OCI-LY7 (cell line): Measurements from ENCODE around the gene VPS50. TPM values are rescaled to one million over a fixed set of nuclear protein-coding genes. Genes with fewer than 3 reads are reported as not detected.

Experiments used
- BruUV-seq: library from RNA; stranded (reverse); fragments of 400-500 nt; replicated peaks from 2 replicates; lab custom pipeline; 2021; lab: Mats Ljungman, UMichigan
- CTCF ChIA-PET: fragments of 300-600 bp; sonication (Branson Sonifier 250); formaldehyde crosslinking; loops from one replicate; lab custom pipeline; 2022; ENCODE audit warnings: antibody characterized with exemption; ENCODE audit not compliant: unreplicated experiment; lab: Charles Lee
- POLR2A ChIA-PET: fragments of 300-600 bp; sonication (Branson Sonifier 250); formaldehyde crosslinking; loops from one replicate; lab custom pipeline; 2022; ENCODE audit warnings: antibody characterized with exemption; lab: Charles Lee
- DNase-seq: peaks from one replicate; pipeline ENCODE4 v3.0.0-alpha.2; 2015; ENCODE audit warnings: low spot score
- H2AFZ ChIP-seq: fragments of 200-600 bp; sonication (generic), shearing (Covaris generic); 2 replicates; pipeline ENCODE4 v1.6.1; 2014; ENCODE audit warnings: mild to moderate bottlenecking, antibody characterized with exemption, low read length, moderate library complexity
- H3K27ac ChIP-seq: fragments of 200-600 bp; sonication (generic); 2 replicates; pipeline ENCODE4 v1.5.1; 2014; ENCODE audit warnings: mixed run types, low read depth, mild to moderate bottlenecking, moderate library complexity, low read length, inconsistent platforms; ENCODE audit not compliant: poor library complexity, severe bottlenecking
- H3K36me3 ChIP-seq: fragments of 200-600 bp; sonication (generic); 2 replicates; pipeline ENCODE4 v1.6.1; 2014; ENCODE audit warnings: mild to moderate bottlenecking, antibody characterized with exemption, low read length, moderate library complexity, mixed read lengths; ENCODE audit not compliant: insufficient read depth
- H3K4me1 ChIP-seq: fragments of 200-600 bp; sonication (generic); 2 replicates; pipeline ENCODE4 v1.5.1; 2014; ENCODE audit warnings: mild to moderate bottlenecking, low read length; ENCODE audit not compliant: insufficient read depth, poor library complexity, severe bottlenecking
- H3K4me2 ChIP-seq: fragments of 200-600 bp; sonication (generic); 2 replicates; pipeline ENCODE4 v1.6.1; 2014; ENCODE audit warnings: mild to moderate bottlenecking, low read length
- H3K4me3 ChIP-seq: fragments of 200-600 bp; sonication (generic); 2 replicates; pipeline ENCODE4 v1.5.1; 2014; ENCODE audit warnings: mild to moderate bottlenecking, low read depth, low read length; ENCODE audit not compliant: poor library complexity, severe bottlenecking
- H3K79me2 ChIP-seq: fragments of 200-600 bp; sonication (generic); 2 replicates; pipeline ENCODE4 v1.6.1; 2016; ENCODE audit warnings: low read depth, mild to moderate bottlenecking, low read length, moderate library complexity, mixed read lengths; ENCODE audit not compliant: insufficient read depth
- H3K9me2 ChIP-seq: fragments of 200-600 bp; sonication (generic); 2 replicates; pipeline ENCODE4 v1.6.1; 2016; ENCODE audit warnings: mild to moderate bottlenecking, low read length, mixed read lengths; ENCODE audit not compliant: insufficient read depth
- H3K9me3 ChIP-seq: fragments of 200-600 bp; sonication (generic); 2 replicates; pipeline ENCODE4 v1.6.1; 2014; ENCODE audit warnings: mild to moderate bottlenecking, mixed run types, low read length, mixed read lengths
- H4K20me1 ChIP-seq: fragments of 200-600 bp; sonication (generic); 2 replicates; pipeline ENCODE4 v1.6.1; 2014; ENCODE audit warnings: mild to moderate bottlenecking, antibody characterized with exemption, low read length, moderate library complexity, mixed read lengths; ENCODE audit not compliant: insufficient read depth
- EZH2phosphoT487 ChIP-seq: fragments of 200-600 bp; sonication (generic); IDR thresholded peaks from 2 replicates; pipeline ENCODE4 v1.6.1; 2018; ENCODE audit warnings: low read depth, borderline replicate concordance, mild to moderate bottlenecking, mixed run types, antibody characterized with exemption, low read length, moderate library complexity, mixed read lengths
- intact Hi-C: fragments of 100-400 bp; cut with micrococcal nuclease; formaldehyde crosslinking; loops from one replicate; pipeline ENCODE4 v1.10.0; 2022; ENCODE audit not compliant: unreplicated experiment
- total RNA-seq, 2 experiments: library from RNA; depleted of rRNA in 1 of 2; stranded (reverse); fragments of >200 nt in 1 of 2; shearing (Covaris generic) in 1 of 2; gene quantifications; 2 replicates each; pipeline ENCODE4 v1.2.3, GENCODE V29; 2014 to 2022
- TF ChIP-seq, protein P1 (sequence below): fragments of 200-600 bp; sonication (generic); conservative IDR thresholded peaks from 2 replicates; pipeline ENCODE4 v1.5.1; 2014; ENCODE audit warnings: mild to moderate bottlenecking, antibody characterized with exemption, low read length, moderate library complexity, mixed read lengths

Gene VPS50
- total RNA-seq, 2 experiments from 2014 or later: 17.9 to 20.0 TPM

GRCh38 chr7:93402944-93403343, 170.8 kb downstream of the VPS50 start:
- TF ChIP-seq, protein P1, sequence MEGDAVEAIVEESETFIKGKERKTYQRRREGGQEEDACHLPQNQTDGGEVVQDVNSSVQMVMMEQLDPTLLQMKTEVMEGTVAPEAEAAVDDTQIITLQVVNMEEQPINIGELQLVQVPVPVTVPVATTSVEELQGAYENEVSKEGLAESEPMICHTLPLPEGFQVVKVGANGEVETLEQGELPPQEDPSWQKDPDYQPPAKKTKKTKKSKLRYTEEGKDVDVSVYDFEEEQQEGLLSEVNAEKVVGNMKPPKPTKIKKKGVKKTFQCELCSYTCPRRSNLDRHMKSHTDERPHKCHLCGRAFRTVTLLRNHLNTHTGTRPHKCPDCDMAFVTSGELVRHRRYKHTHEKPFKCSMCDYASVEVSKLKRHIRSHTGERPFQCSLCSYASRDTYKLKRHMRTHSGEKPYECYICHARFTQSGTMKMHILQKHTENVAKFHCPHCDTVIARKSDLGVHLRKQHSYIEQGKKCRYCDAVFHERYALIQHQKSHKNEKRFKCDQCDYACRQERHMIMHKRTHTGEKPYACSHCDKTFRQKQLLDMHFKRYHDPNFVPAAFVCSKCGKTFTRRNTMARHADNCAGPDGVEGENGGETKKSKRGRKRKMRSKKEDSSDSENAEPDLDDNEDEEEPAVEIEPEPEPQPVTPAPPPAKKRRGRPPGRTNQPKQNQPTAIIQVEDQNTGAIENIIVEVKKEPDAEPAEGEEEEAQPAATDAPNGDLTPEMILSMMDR: no peak
- TF ChIP-seq EZH2phosphoT487: no peak
- 0 out of 2 replicates have a peak, but pooled peaks cover 4% of the 10 kb centered on the region for H3K9me3 ChIP-seq
- no TSS peak for BruUV-seq
- no peaks in the 10 kb centered on the region for H3K9me2 ChIP-seq
- no peaks in the 10 kb centered on the region for H3K79me2 ChIP-seq
- ChIA-PET CTCF (no interaction called here), POLR2A (no interaction called here)
- H3K4me1 ChIP-seq: no peaks in the 10 kb centered on the region
- no peak overlapping the region for H3K27ac ChIP-seq
- DNase-seq: no peak
- no peak overlapping the region for H3K4me3 ChIP-seq
- H2AFZ ChIP-seq: no peak overlapping the region
- H3K4me2 ChIP-seq: no peak overlapping the region
- intact Hi-C loops: loop anchor here (10.0 kb wide), 1 partner anchor 152 kb away; no protein-coding TSS in a partner anchor
- H3K36me3 ChIP-seq: no peaks in the 10 kb centered on the region
- no peaks in the 10 kb centered on the region for H4K20me1 ChIP-seq

- CTCF ChIA-PET: no interaction called here
- TF ChIP-seq, protein P1: no peak
- TF ChIP-seq EZH2phosphoT487: no peak
- H3K36me3 ChIP-seq: no peaks in the 10 kb centered on the region
- H3K27ac ChIP-seq: no peak overlapping the region
- H2AFZ ChIP-seq: no peak overlapping the region
- no peak for DNase-seq
- no peak overlapping the region for H3K4me2 ChIP-seq
- H3K4me1 ChIP-seq: no peaks in the 10 kb centered on the region
- BruUV-seq: no TSS peak
- POLR2A ChIA-PET: no interaction called here
- H3K4me3 ChIP-seq: no peak overlapping the region
- no peaks in the 10 kb centered on the region for H3K9me2 ChIP-seq
- 0 out of 2 replicates have a peak, but pooled peaks cover 4% of the 10 kb centered on the region for H3K9me3 ChIP-seq
- no peaks in the 10 kb centered on the region for H4K20me1 ChIP-seq
- intact Hi-C loops: loop anchor here (10.0 kb wide), 1 partner anchor 148 kb away; no protein-coding TSS in a partner anchor
- no peaks in the 10 kb centered on the region for H3K79me2 ChIP-seq
Measured at GRCh38 chr7:93407239-93407638, 175.1 kb downstream of the VPS50 start.

DNA sequence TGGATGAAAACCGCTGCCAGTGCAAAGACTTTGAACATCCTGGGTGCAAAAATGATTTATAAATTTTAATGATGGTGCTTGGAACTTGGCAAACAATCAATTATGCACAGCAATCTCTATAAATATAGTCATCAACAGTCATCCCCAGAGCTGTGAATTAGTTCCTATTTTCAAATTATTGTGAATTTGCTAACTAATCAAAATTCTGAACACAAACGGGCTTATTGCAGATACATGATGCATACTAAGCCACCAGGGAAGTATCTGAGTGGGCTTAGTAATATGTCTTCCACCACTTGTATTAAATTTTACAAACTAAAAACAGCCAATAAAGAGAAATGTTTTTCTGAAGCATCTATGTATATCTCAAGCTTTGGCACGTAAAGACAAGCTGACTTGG, 177.2 kb downstream of the VPS50 start:
- Histone ChIP-seq H3K4me3 (no peak overlapping the region), H3K36me3 (no peaks in the 10 kb centered on the region), H2AFZ (no peak overlapping the region), H3K27ac (no peak overlapping the region), H3K4me1 (no peaks in the 10 kb centered on the region), H4K20me1 (no peaks in the 10 kb centered on the region), H3K9me2 (no peaks in the 10 kb centered on the region), H3K4me2 (no peak overlapping the region), H3K79me2 (no peaks in the 10 kb centered on the region), H3K9me3 (0 out of 2 replicates have a peak, but pooled peaks cover 4% of the 10 kb centered on the region)
- TF ChIP-seq, protein P1: no peak
- no peak for TF ChIP-seq EZH2phosphoT487
- BruUV-seq: no TSS peak
- intact Hi-C loops: loop anchor here (10.0 kb wide), 1 partner anchor 145 kb away; no protein-coding TSS in a partner anchor
- ChIA-PET POLR2A (no interaction called here), CTCF (no interaction called here)
- DNase-seq: no peak
